IMR-90 (cell line): ENCODE data around the gene ABO. TPM values are rescaled to one million over a fixed set of nuclear protein-coding genes. Genes with fewer than 3 reads are reported as not detected.

Experiments used
- ATAC-seq: fragments of 200-7000 bp; cut with Tn5 transposase; 2 replicates; pipeline ENCODE4 v1.9.1; 2020; ENCODE audit warnings: low read depth, mild to moderate bottlenecking, moderate library complexity
- BruUV-seq: library from RNA; stranded (reverse); fragments of 400-500 nt; replicated peaks from 2 replicates; lab custom pipeline; 2021; lab: Mats Ljungman, UMichigan
- CTCF ChIA-PET: fragments of 300-600 bp; formaldehyde crosslinking; extraction: SDS; loops from one replicate; lab custom pipeline; 2021; ENCODE audit warnings: antibody characterized with exemption; lab: Yijun Ruan, JAX
- POLR2A ChIA-PET: fragments of 300-600 bp; sonication (Branson Sonifier 250); formaldehyde crosslinking; loops from one replicate; lab custom pipeline; 2022; ENCODE audit warnings: antibody characterized with exemption; ENCODE audit not compliant: unreplicated experiment; lab: Charles Lee
- DNase-seq: peaks from one replicate; pipeline ENCODE4 v3.0.0; 2013
- H2AFZ ChIP-seq: replicated peaks from 2 replicates; pipeline ENCODE3; 2013; ENCODE audit warnings: low read length, mild to moderate bottlenecking; ENCODE audit not compliant: poor library complexity
- H2AK5ac ChIP-seq: 2 replicates; pipeline ENCODE4 v1.6.1; 2013; ENCODE audit warnings: low read depth, low read length, inconsistent platforms
- H2AK9ac ChIP-seq: replicated peaks from 2 replicates; pipeline ENCODE3; 2013; ENCODE audit warnings: mild to moderate bottlenecking, low read depth, low read length, moderate library complexity; ENCODE audit not compliant: poor library complexity
- H2BK120ac ChIP-seq: 2 replicates; pipeline ENCODE4 v1.6.1; 2013; ENCODE audit warnings: low read depth, low read length, inconsistent platforms
- H2BK15ac ChIP-seq: 3 replicates; pipeline ENCODE4 v1.6.1; 2013; ENCODE audit warnings: low read depth, low read length, inconsistent platforms
- H2BK20ac ChIP-seq: 2 replicates; pipeline ENCODE4 v1.6.1; 2013; ENCODE audit warnings: low read depth, mild to moderate bottlenecking, inconsistent platforms, low read length, moderate library complexity
- H2BK5ac ChIP-seq: 2 replicates; pipeline ENCODE4 v1.6.1; 2013; ENCODE audit warnings: mild to moderate bottlenecking, low read depth, low read length, inconsistent platforms; ENCODE audit not compliant: poor library complexity, severe bottlenecking
- H3K14ac ChIP-seq: replicated peaks from 2 replicates; pipeline ENCODE4 v1.6.1; 2013; ENCODE audit warnings: low read depth, low read length, inconsistent platforms
- H3K18ac ChIP-seq: 2 replicates; pipeline ENCODE4 v1.6.1; 2013; ENCODE audit warnings: low read depth, low read length, control low read depth
- H3K23ac ChIP-seq: 2 replicates; pipeline ENCODE4 v1.6.1; 2013; ENCODE audit warnings: low read depth, low read length, inconsistent platforms
- H3K27ac ChIP-seq: 2 replicates; pipeline ENCODE4 v1.5.1; 2013; ENCODE audit warnings: mild to moderate bottlenecking, control low read depth, low read length; ENCODE audit not compliant: insufficient read depth
- H3K27me3 ChIP-seq: 2 replicates; pipeline ENCODE4 v1.6.1; 2013; ENCODE audit warnings: low read length; ENCODE audit not compliant: control insufficient read depth, insufficient read depth
- H3K36me3 ChIP-seq: 2 replicates; pipeline ENCODE4 v1.6.1; 2013; ENCODE audit warnings: low read length, mixed read lengths; ENCODE audit not compliant: control insufficient read depth, insufficient read depth
- H3K4ac ChIP-seq: 2 replicates; pipeline ENCODE4 v1.6.1; 2013; ENCODE audit warnings: low read depth, low read length, inconsistent platforms
- H3K4me1 ChIP-seq: 2 replicates; pipeline ENCODE4 v1.6.1; 2013; ENCODE audit warnings: low read length, mixed read lengths; ENCODE audit not compliant: control insufficient read depth, insufficient read depth
- H3K4me2 ChIP-seq: 2 replicates; pipeline ENCODE4 v1.6.1; 2013; ENCODE audit warnings: low read depth, mild to moderate bottlenecking, control low read depth, low read length, moderate library complexity
- H3K4me3 ChIP-seq: 2 replicates; pipeline ENCODE4 v1.5.1; 2013; ENCODE audit warnings: low read depth, mild to moderate bottlenecking, control low read depth, low read length, moderate library complexity; ENCODE audit not compliant: insufficient read depth
- H3K56ac ChIP-seq: 2 replicates; pipeline ENCODE4 v1.6.1; 2013; ENCODE audit warnings: low read length, inconsistent platforms; ENCODE audit not compliant: insufficient read depth; ENCODE audit errors: extremely low read depth
- H3K79me1 ChIP-seq, 2 experiments: 2 replicates each; pipeline ENCODE4 v1.6.1; 2013; ENCODE audit warnings: low read length in 2 of 2, inconsistent platforms in 1 of 2, low read depth in 1 of 2
- H3K9ac ChIP-seq: 2 replicates; pipeline ENCODE4 v1.6.1; 2013; ENCODE audit warnings: low read depth, low read length, control low read depth
- H3K9me1 ChIP-seq: 2 replicates; pipeline ENCODE4 v1.6.1; 2013; ENCODE audit warnings: low read length, inconsistent platforms; ENCODE audit not compliant: insufficient read depth
- H3K9me3 ChIP-seq: 2 replicates; pipeline ENCODE4 v1.6.1; 2013; ENCODE audit warnings: low read length; ENCODE audit not compliant: control insufficient read depth, insufficient read depth
- H4K20me1 ChIP-seq: 2 replicates; pipeline ENCODE4 v1.6.1; 2013; ENCODE audit warnings: low read length, inconsistent platforms; ENCODE audit not compliant: insufficient read depth
- H4K5ac ChIP-seq: 2 replicates; pipeline ENCODE4 v1.6.1; 2013; ENCODE audit warnings: mild to moderate bottlenecking, low read depth, low read length, control low read depth
- H4K8ac ChIP-seq, 2 experiments: 2 replicates each; pipeline ENCODE4 v1.6.1; 2013; ENCODE audit warnings: low read depth in 2 of 2, low read length in 2 of 2, control low read depth in 1 of 2, inconsistent platforms in 1 of 2
- H4K91ac ChIP-seq: 2 replicates; pipeline ENCODE4 v1.6.1; 2013; ENCODE audit warnings: low read depth, low read length, inconsistent platforms; ENCODE audit not compliant: insufficient read depth
- BHLHE40 ChIP-seq: fragments of 150-350 bp; IDR thresholded peaks from 2 replicates; pipeline ENCODE4 v1.6.1; 2016; ENCODE audit warnings: mild to moderate bottlenecking, low read depth, low read length
- CEBPB ChIP-seq: IDR thresholded peaks from 2 replicates; pipeline ENCODE4 v1.6.1; 2012; ENCODE audit warnings: low read depth, low read length, improper control_type of control experiment
- FOS ChIP-seq: fragments of 150-350 bp; IDR thresholded peaks from 2 replicates; pipeline ENCODE4 v1.6.1; 2016; ENCODE audit warnings: low read depth, low read length
- MAFK ChIP-seq: IDR thresholded peaks from 2 replicates; pipeline ENCODE4 v1.6.1; 2012; ENCODE audit warnings: low read depth, low read length, improper control_type of control experiment
- MAZ ChIP-seq: IDR thresholded peaks from 2 replicates; pipeline ENCODE4 v1.6.1; 2012; ENCODE audit warnings: low read depth, mild to moderate bottlenecking, low read length, improper control_type of control experiment, moderate library complexity, borderline replicate concordance
- POLR2A ChIP-seq: IDR thresholded peaks from 2 replicates; pipeline ENCODE4 v1.6.1; 2012; ENCODE audit warnings: mild to moderate bottlenecking, low read depth, low read length
- RAD21 ChIP-seq: IDR thresholded peaks from 2 replicates; pipeline ENCODE4 v1.6.1; 2012; ENCODE audit warnings: low read length, improper control_type of control experiment
- RCOR1 ChIP-seq: IDR thresholded peaks from 2 replicates; pipeline ENCODE4 v1.6.1; 2012; ENCODE audit warnings: mild to moderate bottlenecking, low read length, improper control_type of control experiment; ENCODE audit not compliant: insufficient replicate concordance
- RFX5 ChIP-seq: IDR thresholded peaks from 2 replicates; pipeline ENCODE4 v1.8.0; 2012; ENCODE audit warnings: low read depth, mild to moderate bottlenecking, low read length, moderate library complexity
- USF2 ChIP-seq: fragments of 150-350 bp; IDR thresholded peaks from 2 replicates; pipeline ENCODE4 v1.6.1; 2017; ENCODE audit warnings: mild to moderate bottlenecking, antibody characterized with exemption, low read length, low read depth
- WGBS, 2 experiments: methylation state at CpG; one replicate each; pipeline versions ENCODE4 v1.1.5 to v1.1.7; 2013; ENCODE audit warnings: missing lambda C conversion rate in 2 of 2; ENCODE audit not compliant: insufficient read length in 1 of 2; ENCODE audit errors: extremely low coverage in 2 of 2; 5-methylcytosine and 5-hydroxymethylcytosine counted together
- dilution Hi-C: fragments of 300-500 bp; cut with HindIII; formaldehyde crosslinking; loops from one replicate; pipeline ENCODE4 v1.14.3; 2018; ENCODE audit warnings: low sequenced_read_pairs; ENCODE audit not compliant: unreplicated experiment
- in situ Hi-C: fragments of 300-500 bp; cut with MboI; formaldehyde crosslinking; loops from 3 replicates; pipeline ENCODE4 v1.14.3; 2019; ENCODE audit warnings: low sequenced_read_pairs, inconsistent platforms, mixed read lengths
- intact Hi-C: fragments of 100-400 bp; cut with micrococcal nuclease; formaldehyde crosslinking; loops from 2 replicates; pipeline ENCODE4 v1.10.0; 2022
- polyA plus RNA-seq, 3 experiments: library from polyadenylated mRNA; depleted of rRNA; stranded (reverse); fragments of >200 nt; gene quantifications; 2 replicates each; pipeline ENCODE4 v1.2.3, GENCODE V29; 2012; ENCODE audit warnings: low replicate concordance in 1 of 3
- total RNA-seq: library from RNA; depleted of rRNA; stranded (reverse); fragments of >200 nt; gene quantifications from 2 replicates; pipeline ENCODE4 v1.2.3, GENCODE V29; 2012
- TF ChIP-seq, protein P1 (sequence below): fragments of 150-350 bp; IDR thresholded peaks from 2 replicates; pipeline ENCODE4 v1.6.1; 2016; ENCODE audit warnings: low read depth, mild to moderate bottlenecking, low read length, moderate library complexity, borderline replicate concordance

The ABO gene
- total and polyA plus RNA-seq, 2 of the 4 experiments (the other 2 are of a cell fraction): not detected

DNA sequence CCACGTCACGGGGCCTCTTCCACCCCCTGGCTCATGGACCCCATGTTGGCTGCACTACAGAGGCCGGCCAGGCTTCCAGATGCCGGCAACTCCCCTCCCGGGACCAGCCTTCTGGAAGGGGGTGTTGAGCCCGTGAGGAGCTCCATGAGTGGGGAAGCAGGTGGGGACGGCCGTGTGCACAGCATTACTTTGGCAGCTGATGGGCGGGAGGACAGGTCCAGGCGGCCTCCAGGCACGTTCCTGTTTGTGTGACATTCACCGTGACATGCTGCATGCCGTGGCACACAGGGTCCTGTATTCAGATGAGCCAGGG is 29.1 kb upstream of the ABO start:
- no peak overlapping the region for H2AFZ ChIP-seq
- ATAC-seq: no peak
- CTCF ChIA-PET: no interaction called here
- no peak overlapping the region for H2BK20ac ChIP-seq
- no peaks in the 10 kb centered on the region for H3K4me1 ChIP-seq
- no peak overlapping the region for H3K9ac ChIP-seq
- H3K56ac ChIP-seq: no peak overlapping the region
- H3K23ac ChIP-seq: no peak overlapping the region
- intact Hi-C loops (no loop called here), in situ Hi-C loops (no loop called here), dilution Hi-C loops (no loop called here)
- H3K18ac ChIP-seq: no peak overlapping the region
- no peak overlapping the region for H4K5ac ChIP-seq
- no peak for DNase-seq
- whole genome bisulfite sequencing, 2 experiments: no CpG with 5 or more reads among the region's 13 CpGs
- no peak overlapping the region for H2AK9ac ChIP-seq
- H3K9me1 ChIP-seq: no peaks in the 10 kb centered on the region
- TF ChIP-seq RFX5 (no peak), RAD21 (no peak), POLR2A (no peak), MAFK (no peak), BHLHE40 (no peak), RCOR1 (no peak), FOS (no peak), MAZ (no peak), USF2 (no peak), CEBPB (no peak)
- TF ChIP-seq, protein P1, sequence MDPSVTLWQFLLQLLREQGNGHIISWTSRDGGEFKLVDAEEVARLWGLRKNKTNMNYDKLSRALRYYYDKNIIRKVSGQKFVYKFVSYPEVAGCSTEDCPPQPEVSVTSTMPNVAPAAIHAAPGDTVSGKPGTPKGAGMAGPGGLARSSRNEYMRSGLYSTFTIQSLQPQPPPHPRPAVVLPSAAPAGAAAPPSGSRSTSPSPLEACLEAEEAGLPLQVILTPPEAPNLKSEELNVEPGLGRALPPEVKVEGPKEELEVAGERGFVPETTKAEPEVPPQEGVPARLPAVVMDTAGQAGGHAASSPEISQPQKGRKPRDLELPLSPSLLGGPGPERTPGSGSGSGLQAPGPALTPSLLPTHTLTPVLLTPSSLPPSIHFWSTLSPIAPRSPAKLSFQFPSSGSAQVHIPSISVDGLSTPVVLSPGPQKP: no peak
- no peak overlapping the region for H2BK120ac ChIP-seq
- no peak overlapping the region for H2BK5ac ChIP-seq
- H4K20me1 ChIP-seq: no peaks in the 10 kb centered on the region
- peaks cover 20% of the 10 kb centered on the region for H3K27me3 ChIP-seq
- no peak overlapping the region for H4K8ac ChIP-seq
- H3K4me3 ChIP-seq: no peak overlapping the region
- no peaks in the 10 kb centered on the region for H3K9me3 ChIP-seq
- H3K4me2 ChIP-seq: no peak overlapping the region
- no peak overlapping the region for H3K4ac ChIP-seq
- H2BK15ac ChIP-seq: no peak overlapping the region
- POLR2A ChIA-PET: no interaction called here
- H3K79me1 ChIP-seq: no peaks in the 10 kb centered on the region
- H3K14ac ChIP-seq: no peak overlapping the region
- no peaks in the 10 kb centered on the region for H3K36me3 ChIP-seq
- no peak overlapping the region for H3K27ac ChIP-seq
- H2AK5ac ChIP-seq: no peak overlapping the region
- no TSS peak for BruUV-seq
- no peak overlapping the region for H4K91ac ChIP-seq
